HG03196 (cell line): Measurements from ENCODE around the gene IGHMBP2.

ENCODE experiments used
- ATAC-seq: cut with Tn5 transposase; IDR thresholded peaks from one replicate; pipeline ENCODE4 v1.9.1; 2021; ENCODE audit not compliant: unreplicated experiment

Gene IGHMBP2

DNA sequence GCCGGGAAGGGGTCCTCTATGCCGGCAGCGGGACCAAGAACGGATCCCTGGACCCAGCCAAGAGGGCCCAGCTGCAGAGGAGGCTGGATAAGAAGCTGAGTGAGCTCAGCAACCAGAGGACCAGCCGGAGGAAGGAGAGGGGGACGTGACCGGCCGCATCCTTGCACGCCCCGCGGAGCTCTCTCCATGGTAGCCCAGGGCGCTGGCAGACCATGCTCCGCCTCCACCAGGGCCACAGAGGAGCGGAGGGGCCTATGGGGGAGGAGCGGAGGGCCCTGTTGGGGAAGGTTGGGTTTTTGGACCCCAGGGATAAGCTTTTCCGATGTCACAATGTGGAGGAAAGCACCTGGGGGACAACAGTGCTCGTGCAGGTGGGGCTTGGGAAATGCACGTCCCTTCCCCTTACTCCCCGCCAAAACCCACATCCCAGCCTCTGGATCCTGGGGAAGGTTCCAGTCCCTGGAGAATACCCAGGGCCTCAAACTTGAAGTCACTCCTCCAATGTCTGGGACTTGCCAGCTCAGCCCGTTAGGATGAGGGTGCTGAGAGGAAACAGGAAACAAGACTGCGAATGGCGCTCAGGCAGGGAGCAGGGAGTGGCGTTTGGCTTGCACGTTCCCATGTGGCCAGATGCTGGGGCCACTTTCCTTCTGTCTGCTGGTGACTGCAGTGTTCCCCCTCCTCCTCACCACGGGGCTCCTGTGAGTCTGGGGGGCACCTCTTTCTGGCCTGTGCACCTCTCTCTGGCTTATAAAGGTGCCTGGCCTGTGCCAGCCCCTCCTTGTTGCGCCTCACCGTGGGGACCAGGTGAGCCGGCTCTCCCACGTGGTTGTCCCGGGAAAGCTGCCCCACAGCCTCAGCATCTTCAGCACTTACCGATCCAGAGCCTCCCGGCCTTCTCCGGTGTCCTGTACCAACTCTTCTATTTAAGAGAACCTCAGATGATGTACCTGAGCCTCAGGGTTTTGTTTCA, 36.2 kb downstream of the IGHMBP2 start:
- ATAC-seq = no peak

DNA sequence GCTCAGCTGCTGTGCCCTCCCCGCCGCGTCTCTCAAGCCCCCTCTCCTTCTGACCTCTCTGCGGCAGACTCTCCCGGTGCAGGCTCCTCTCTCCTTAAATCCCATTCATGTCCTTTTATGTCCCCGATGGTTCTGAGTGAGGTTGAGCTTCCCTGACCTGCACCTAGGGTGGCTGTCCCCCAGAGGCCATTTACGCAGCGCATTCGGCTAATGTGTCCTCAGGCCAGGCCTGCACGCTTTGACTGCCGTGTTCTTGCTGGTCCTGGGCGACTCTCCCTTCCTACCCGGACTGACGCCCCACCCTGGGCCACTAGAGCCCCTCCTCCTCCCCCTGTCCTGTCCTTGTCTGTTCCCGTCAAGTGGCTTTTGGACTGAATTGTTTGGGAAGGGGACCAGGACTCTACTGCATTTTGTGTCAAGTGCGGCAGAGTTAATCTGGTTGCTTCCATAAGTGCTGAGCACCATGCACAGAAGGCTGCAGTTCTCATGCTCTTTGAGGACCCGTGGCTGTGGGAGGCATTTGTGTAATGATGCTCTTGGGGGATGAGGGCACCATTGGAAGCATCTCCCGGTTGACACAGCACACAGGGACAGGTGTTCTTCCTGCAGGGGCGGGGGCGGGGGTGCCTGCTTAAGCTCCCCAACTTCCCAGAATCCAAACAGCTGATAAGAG, 37.1 kb downstream of the IGHMBP2 start:
- no peak for ATAC-seq

DNA sequence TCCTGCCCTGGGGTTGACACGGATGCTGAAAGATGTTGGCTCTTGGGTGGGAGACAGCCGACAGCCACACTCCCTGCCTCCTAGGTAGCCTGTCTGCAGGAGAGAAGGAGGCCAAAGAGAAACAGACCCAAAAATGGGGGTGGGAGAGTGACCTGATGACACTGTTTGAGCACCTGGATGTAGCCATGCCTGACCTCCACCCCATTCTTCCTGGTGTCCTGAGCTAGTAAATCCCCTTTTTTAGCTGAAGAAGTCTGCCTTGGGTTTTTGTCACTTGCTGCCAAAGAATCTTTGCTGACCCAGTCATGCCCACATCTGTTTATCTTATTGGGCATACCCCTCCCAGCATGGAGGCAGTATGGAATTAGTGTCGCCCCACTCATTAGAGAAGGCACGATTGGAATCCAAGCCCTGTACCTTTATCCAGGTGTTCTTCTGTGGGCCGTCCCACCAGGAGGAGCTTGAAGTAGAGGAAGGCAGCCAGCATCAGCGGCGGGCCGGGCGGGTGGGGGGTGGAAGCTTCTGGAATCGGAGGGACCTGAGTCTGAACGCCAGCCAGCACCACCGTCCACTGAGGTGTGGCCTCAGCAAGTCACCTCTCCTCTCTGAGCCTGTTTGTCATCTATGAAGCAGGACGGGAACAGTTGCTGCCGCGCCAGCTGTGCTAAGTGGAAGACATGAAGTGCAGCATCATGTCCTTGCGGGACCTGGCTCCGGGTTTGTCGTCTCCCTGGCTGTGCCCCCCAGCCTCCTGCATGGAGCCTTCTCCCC, 37.8 kb downstream of the IGHMBP2 start:
- ATAC-seq = no peak

DNA sequence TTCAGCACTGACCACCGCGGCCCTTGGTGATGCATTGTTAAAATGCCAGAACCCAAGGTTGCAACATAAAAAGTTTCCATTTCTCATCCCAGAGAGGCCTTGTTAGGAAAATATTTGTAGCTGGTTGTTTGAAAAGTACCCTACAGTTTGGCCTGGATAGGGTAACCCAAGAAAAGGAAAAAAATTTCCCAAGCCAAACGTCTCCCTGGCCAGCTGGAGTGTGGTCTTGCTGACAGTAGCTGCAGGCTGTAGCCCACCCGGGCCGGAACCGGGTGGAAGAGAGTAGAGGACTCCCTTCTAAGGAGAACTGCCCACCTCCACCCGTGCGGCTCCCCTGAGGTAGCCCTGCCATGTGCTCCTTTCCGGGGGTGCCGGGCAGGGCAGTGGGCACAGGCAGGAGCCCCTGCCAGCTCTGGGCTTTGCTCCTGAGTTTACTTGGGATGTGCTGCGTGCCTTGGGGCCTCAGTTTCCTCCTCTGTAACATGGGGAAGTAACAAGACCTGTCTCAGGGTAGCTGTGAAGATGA, 38.5 kb downstream of the IGHMBP2 start:
- no peak for ATAC-seq

DNA sequence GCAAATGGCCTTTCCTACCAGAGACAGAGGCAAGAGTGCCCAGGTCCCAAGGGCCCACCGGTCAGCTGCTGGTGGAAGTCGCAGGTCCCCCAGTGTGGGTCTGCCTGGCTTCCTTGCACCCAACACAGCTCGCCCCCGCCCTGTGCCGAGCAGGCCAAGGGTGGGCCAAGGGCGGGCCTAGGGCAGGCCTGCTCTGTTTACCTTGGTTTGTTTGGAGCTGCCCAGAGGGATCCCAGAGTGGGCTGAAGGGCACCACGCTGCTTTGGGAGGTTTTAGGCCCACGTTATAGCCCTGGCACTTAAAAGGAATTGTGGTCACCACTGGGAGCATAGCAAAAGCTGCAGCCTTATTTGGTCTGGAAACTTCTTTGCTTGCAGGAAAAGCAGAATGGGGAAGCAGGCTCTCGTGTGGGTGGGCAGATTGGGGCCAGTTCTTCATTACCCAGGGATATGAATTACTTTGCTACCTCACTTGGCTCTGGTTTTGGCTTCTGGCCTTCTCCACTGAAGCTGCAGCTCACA, 39.1 kb downstream of the IGHMBP2 start:
- ATAC-seq = no peak

DNA sequence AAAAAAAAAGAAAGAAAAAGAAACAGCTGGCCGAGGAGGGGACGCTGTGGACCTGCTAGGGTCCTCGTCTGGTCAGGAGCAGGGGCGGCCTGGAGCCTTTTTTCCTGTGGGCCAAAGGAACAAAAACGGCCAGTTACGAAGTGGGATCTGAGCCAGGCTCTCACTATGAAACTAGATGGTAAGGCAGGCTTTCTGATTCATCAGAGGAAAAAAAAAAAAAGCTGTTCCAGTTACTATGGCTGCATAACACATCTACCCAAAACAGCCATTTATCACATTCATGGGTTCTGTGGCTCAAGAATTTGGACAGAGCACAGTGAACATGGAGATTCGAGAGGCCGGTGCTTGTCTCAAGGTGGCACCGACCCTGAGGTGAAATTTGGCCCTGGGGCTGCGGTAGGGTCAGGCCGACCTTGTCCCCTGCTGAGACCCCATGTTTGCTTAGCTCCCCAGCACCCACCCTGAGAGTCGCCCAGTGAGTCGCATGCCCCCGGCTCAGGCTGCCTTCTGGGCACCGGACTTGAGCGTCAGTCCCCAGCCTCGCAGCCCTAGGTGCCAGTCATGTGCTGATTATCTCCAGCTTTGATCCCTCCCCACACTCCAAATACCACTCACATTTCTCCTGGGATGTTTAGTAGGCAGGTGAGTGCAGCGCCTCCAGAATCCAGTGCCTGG, 42.9 kb downstream of the IGHMBP2 start:
- no peak for ATAC-seq

DNA sequence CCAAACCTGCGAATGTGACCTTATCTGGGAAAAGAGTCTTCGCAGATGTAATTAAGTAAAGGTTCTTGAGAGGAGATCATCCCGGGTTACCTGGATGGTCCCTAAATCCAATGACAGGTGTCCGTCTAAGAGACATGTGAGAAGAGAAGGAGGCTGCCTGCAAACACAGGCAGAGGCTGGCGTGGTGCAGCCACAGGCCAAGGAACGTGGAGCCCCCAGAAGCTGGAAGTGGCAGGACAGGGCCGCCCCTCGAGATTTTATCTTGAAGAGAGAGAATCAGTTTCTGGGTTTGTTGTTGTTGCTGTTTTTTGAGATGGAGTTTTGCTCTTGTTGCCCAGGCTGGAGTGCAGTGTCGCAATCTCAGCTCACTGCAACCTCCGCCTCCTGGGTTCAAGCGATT, 43.5 kb downstream of the IGHMBP2 start:
- ATAC-seq = no peak

DNA sequence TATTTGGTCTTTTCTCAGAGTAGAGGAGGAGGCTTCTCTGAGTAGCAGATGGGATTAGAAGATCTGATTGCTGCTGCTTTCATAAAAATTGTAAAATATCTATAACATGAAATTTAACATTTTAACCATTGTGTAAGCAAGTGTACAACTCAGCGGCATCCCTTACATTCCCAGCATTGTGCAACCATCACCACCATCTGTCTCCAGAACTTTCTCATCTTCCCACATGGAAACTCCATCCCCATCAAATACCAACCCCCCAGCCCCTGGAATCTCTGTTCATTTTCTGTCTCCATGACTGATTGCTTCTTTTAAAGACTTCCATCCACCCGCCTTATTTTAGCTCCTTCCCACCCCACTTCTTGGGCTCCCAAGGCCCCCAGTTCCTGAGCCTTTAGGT, 44.8 kb downstream of the IGHMBP2 start:
- no peak for ATAC-seq

DNA sequence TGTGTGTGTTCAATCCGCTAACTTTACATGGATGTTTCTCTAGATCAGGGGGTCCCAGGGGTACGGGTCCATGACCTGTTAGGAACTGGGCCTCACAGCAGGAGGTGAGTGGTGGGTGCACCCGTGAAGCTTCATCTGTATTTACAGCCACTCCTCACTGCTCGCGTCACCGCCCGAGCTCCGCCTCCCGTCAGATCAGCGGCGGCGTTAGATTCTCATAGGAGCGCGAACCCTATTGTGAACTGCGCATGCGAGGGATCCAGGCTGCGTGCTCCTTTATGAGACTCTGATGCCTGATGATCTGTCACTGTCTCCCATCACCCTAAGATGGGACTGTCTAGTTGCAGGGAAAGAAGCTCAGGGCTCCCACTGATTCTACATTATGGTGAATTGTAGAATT, 45.2 kb downstream of the IGHMBP2 start:
- ATAC-seq = no peak

DNA sequence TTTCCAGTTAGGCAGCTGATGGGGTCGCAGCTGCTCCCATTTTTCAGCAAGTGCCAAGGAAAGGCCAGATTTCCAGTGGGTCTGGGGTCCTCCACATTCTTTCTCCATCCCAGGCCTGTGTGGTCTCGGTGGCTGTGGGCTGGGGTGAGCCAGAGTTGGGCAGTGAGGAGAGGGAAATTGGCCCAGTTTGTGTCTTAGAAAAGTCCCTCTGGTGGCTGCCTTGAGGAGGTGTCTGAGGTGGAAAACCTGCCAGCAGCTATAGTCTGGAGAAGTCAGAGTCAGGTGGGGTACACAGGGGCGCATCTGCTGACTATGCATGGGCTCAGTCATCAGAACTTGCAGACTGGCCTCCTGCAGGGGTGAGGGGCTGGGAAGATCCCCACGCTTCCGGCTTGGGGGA, 46.6 kb downstream of the IGHMBP2 start:
- no peak for ATAC-seq

DNA sequence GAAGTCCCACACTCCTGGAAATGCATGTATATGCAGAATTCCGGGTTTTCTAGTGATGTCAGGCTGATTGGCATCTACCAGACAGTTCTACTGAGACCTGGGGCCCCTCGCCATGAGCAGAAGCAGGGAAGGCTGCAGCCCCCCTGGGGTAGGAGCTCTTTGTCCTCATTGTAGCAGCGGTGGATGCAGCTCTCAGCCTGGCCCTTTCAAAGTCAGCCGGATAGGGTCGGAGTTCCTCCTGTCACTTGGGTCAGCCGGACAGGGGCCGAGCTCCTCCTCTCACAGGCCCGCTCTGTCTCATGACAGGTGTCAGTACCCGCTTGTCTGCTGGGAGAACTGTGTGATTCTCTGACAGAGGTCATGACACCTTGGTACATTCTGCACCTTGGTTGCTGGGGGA, 47.1 kb downstream of the IGHMBP2 start:
- no peak for ATAC-seq

DNA sequence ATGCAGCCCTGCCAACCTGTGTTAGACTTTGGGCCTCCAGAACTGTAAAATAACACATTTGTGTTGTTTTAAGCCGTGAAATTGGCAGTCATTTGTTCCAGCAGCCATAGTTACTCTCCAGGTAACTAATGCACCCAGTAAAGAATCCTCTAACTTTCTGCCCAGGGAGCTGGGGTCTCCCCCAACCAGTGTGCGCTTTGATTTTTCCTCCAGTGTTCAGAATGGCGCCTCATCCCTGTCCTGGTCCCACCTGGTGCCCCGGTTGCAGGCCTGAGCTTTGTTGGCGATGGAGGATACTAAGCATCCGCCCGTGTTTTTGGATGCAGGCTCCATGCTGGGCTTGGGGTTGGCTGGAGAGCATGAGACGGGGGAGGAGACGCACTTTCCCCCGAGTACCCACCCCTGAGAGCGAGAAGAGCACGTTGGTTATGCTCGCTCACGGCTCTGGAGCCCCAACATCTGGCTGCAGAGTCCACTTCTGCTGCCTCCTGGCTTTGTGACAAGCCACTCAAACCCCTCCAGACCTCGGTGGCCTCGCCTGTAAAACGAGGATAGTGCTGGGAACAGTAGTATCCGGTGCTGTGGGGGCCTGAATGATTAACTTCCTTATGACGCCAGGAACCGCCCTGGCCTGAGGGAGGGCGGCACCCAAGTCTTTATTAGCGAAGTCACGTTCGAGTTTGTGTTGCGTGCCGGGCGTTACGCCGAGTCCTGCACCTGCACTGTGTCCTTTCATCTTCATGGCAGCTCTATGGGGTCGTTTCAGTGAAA, 51.3 kb downstream of the IGHMBP2 start:
- no peak for ATAC-seq

DNA sequence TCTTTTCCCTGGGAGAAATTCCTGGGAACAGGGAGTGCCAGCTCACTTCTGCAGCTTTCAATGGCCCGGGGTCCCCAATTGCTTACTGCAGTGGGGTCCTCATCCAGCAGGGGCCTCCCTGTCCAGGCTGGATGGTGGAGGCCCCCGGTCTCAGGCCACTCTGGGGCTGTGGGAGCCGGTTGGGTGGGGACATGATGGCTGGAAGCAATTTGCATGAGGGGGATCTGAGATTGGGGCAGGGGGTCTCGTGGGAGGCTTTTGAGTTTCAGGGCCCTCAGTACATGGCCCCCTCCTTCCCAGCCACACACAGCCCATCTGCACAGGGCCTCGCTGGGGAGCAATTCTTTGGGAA, 51.9 kb downstream of the IGHMBP2 start:
- no peak for ATAC-seq

DNA sequence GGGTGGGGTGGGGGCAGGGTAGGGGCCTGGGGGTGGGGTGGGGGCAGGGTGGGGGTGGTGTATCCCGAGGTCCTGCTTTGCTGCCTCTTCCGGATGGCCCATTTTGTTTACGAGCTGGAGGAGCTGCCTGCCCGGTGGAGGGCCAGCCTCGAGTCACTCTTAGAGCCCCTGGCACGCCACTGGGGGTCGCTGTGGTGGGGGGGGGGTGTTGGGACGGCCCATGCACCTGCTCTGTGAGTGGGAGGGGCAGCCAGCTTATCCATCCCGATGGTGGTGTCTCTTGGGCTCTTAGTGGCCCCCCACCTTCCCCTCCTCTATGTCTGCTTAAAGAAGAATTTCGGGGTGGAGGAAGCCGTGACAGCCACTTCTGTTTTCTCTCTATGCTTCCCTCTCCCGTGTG, 52.5 kb downstream of the IGHMBP2 start:
- ATAC-seq = no peak

DNA sequence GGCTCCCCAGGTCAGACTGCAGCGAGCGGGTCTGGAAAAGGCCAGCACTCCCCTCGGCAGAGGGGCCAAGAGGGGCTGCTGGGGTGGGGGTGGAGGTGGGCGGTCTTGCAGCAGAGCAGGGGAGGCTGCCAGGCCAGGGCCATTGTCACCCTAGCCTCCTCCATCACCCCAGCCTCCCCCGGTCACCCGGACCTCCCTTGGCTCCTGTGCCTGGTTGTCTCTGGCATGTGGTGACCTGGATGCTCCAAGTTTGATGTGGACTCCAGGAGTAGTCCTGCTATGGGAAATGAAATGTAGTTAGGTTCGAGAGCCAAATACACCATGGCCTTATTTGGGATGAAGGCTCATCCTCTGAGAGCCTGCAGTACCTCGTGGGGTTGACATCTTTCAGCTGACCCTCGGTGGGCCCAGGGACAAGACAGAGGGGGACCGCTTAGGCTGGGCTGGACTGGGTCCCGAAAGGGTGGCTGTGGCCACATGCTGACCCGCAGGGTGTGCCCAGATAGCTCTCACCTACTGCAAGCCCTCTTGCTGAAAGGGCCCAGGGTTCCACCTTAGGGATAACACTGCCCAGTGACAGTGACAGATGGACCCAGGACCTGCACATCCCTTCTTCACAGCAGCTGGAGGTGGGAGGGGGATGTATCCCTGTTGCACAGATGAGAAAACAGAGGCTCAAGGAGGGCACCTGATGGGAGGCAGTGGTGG, 53.0 kb downstream of the IGHMBP2 start:
- ATAC-seq = no peak

DNA sequence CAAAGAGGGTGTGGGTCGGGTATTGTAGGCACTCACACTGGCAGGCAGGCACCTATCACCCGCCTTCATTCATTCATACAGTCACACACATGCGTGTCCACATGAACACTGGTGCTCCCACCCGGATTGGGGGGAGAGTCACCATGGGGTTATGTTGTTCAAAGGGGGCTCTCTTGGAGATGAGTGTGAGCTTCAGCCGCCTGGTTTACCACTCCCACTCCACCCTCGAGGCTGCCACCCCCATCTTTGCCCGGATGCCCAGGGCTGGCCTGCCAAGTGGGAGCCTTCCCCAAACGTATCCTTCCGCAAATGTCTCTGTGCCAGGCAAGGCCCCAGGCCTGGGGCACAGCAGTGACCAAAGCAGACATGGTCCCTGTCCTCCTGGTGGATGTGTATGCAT, 54.5 kb downstream of the IGHMBP2 start:
- no peak for ATAC-seq

DNA sequence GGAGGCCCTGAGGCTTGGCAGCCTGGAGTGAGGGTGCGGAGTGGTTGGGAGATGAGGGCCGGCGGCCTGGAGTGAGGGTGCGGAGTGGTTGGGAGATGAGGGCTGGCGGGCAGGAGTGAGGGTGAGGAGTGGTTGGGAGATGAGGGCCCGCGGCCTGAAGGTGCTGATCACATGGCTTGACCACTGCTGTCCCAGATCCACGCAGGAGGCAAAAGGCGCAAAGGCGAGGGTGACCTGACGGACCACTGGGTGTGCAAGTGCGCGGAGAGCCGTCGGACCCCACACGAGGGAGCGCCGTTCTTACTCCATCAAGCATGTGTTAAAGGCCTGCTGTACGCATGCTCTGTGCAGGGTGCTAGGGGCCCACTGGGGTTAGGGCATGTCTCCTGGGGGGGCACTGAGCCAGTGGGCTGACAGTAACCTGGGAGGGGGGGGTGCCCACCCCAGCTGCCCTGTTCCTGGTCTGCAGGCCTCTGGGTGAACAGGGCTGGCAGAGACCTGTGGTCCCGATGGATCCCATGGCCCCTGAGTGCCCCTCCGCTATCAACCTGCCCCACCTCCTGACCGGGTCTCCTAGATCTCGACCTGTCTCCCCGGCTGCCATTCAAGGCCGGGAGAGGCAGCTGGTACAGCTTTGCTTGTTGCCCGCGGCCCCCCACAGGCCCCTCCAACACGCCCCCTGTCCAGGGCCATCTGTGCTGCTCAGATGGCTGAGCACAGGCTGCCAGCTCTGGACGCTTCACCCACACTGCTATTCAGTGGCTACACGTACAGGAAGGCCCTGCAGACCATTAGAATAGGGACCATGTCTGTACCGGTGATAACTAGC, 56.0 kb downstream of the IGHMBP2 start:
- no peak for ATAC-seq

DNA sequence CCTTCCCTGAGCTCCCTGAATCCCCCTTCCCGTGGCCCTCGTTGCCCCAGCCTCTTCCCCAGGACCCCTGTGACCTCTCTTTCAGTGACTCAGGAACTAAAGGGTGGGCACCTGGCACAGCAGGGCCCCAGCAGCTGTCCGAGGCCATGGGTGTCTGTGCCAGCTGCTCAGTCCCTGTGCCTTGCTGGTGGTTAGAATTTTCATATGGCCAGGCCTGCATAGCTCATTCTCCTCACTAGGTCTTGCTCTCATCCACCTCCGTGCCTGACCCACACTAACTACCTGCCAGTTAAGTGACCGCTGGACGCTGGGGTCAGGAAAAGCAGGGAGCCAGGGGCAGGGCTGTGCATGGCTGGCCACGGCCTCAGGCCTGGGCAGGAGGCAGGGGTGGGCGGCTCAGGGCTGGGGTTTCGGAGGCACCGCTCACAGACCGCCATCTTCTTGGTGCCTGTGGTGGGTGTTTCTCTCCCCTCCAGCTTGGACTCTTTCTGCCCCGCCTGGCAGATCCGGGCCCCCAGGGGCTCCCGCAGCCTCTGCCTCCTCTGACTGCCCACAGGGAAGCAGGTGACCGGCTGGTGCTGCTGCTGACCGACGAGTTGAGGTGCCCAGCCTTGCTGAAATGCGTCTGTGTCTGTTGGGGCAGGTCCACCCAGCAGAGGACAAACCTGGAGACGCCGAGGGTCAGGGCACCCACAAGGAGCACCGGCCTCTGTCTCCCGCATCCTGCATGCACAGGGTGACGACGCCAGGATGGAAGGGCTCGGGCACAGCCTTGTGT, 56.8 kb downstream of the IGHMBP2 start:
- ATAC-seq = no peak
